ENCODE results near the gene BID.

The BID gene

GRCh38 chr22:17783312-17783711 lies 9.0 kb upstream of the BID start:
- no peak for DNase-seq (ENCODE audit: low read depth)

DNA sequence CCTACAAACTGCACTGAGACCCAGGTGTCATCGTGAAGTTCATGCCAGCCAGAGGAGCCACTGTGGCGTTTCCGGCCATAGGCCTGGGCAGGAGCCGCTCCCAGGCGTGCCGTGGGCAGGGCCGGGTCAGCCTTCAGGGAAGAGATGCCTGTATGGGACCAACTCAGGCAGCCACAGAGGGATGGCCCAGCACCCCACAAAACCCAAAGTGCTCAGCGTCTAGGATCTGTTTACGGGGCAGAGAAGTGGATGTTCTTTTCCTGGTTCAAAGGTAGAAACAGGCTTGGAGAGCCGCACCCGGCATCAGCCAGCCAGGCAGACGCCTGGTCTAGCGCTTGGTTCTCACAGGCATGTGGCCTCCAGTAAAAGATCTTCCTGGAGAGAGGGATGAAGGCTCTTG lies 8.4 kb upstream of the BID start:
- DNase-seq (ENCODE audit: low read depth): no peak

GRCh38 chr22:17782158-17782557 lies 7.9 kb upstream of the BID start:
- no peak for DNase-seq (ENCODE audit: low read depth)

DNA sequence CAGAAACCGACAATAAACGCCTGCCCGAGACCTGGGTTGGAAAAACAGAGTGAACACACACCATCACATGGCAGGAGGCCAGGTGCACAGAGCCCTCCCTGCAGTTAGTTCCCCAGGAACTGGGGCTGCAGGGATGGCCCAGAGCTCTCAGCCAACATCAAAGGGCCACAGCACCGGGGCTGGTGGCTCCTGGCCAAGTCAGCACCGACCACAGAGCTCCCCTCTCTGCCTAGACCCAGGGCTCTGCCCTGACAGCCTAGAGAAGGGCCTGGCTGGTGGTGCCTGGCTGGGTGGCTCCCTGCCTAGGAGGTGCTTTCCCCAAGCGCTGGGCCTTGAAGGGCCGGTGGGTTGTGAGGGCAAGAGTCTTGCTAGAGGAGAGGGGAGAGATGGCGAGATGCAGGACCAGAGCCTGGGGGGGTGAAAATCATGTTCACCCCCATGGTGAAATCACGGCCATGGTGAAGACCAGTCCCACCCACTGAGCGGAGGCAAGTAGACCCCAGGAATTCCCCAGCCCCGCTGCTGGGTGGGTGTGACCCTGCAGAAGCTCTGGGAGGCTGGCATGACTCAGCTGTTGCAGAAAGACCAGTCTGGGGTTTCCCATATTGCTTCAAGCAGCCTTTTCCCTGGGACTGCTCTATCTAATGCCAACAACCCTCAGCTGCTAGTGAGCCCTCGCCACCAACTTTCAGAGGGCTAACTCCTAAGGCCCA lies 7.2 kb upstream of the BID start:
- DNase-seq (ENCODE audit: low read depth): peak; percentile 49

DNA sequence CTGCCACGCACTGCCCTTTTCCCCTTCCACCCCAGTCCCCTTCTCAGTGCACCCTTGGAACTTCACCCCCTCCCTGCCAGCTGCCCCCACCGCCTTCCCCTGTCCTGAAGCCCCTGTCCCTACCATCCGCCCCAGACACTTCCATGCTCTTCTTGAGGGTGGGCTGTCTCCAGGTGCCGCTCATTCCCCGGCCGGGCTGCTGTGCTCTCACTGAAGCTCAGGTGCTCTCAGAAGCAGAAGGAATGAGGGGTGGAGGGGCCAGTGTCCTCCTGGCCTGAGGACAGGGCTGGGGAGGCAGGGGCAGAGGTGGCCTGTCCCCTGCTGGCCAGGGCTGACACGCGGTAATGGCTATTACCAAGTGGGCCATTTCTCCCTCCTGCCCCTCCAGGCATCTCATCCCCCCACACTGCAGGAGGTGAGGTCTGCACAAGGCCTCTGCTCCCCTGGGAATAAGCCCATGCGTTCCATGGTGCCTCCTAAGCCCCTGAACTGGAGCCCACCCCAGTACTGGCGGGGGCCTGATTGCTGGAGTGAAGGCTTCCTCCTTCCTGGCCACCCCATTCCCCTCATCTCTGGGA lies 6.6 kb upstream of the BID start:
- no peak for DNase-seq (ENCODE audit: low read depth)

- DNase-seq (ENCODE audit: low read depth): no peak
These were observed 6.0 kb upstream of the BID start for GRCh38 chr22:17780116-17780740.

- DNase-seq (ENCODE audit: low read depth): no peak
These were observed 5.2 kb upstream of the BID start for GRCh38 chr22:17779286-17780115.

GRCh38 chr22:17778412-17778976 lies 4.2 kb upstream of the BID start:
- no peak for DNase-seq (ENCODE audit: low read depth)

DNA sequence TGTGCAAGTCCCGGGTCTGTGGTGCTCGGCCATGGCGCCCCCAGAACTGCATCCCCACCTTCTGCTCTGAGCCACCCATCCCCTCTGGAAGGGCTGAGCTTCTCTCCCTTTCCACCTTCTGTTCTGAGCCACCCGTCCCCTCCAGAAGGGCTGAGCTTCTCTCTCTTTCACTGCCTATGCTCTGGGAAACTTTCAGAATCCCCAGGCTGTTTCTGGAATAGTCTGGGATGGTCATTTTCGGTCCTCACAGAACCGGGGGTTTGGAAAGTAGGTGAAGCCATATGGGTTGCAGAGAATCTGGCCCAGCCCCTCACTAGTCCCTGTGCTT lies 3.4 kb upstream of the BID start:
- no peak for DNase-seq (ENCODE audit: low read depth)

DNA sequence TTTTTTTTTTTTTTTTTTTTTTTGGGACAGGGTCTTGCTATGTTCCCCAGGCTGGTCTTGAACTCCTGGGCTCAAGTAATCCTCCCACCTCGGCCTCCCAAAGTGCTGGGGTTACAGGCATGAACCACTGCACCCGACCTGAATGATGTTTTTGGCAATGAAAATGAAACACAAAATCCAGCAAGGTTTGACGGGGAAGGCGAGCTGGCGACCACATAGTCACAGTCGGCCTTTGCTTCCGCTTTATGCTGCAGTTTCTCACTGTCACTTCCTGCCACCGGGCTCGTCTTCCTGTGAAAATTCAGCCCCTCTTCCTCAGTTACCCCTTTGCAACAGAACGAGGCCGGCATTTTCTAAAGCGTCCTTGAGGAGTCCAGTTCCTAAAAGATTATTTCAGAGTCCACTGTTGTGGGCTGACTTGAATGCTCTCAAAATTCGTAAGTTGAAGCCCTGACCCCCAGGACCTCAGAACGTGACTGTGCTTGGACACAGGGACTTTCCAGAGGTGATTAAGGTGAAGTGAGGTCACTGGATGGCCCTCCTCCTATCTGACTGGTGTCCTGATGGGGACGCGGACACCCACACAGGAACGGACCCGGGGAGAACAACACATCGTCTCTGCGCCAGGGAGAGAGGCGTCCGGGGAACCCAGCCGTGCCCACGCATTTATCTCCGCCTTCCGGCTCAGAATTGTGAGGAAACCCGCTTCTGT lies 2.9 kb upstream of the BID start:
- DNase-seq (ENCODE audit: low read depth): peak; percentile 51

- no peak for DNase-seq (ENCODE audit: low read depth)
These were observed 1.7 kb upstream of the BID start for GRCh38 chr22:17775781-17776465.

- DNase-seq (ENCODE audit: low read depth): no peak
These were observed 837 bp upstream of the BID start for GRCh38 chr22:17774926-17775685.

GRCh38 chr22:17773606-17774205 lies 563 bp downstream of the BID start:
- DNase-seq (ENCODE audit: low read depth): peak; percentile 57

DNA sequence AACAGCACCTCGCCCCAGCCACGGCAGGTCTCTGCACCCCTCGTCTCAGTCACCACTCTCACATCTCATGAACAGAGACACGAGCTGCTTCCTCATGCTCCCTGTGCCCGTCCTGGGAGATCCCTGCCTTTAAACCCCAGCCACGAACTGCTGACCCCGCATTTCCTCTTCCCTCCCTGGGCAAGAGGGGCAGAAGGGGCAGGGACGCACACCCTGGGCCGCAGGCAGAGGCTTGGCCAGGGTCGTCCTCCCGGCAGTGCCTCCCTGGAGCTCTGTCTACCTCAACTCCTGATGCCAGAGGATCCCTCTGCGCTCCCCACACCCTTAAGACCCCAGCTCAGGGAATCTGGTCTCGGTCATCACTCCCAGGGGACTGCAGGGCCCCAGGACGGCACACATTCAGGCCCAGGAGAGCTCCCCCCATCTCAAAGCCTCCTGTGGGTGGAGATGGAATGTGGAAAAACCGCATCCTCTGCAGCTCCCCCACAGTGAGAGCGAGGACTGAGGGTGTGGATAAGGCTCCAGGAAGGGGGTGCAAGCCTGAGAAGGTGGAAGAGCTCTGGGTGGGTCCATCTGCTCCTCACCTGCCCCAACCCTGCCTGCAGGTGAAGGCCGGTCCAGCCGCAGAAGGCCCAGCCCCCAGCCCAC lies 1.2 kb downstream of the BID start:
- no peak for DNase-seq (ENCODE audit: low read depth)

DNA sequence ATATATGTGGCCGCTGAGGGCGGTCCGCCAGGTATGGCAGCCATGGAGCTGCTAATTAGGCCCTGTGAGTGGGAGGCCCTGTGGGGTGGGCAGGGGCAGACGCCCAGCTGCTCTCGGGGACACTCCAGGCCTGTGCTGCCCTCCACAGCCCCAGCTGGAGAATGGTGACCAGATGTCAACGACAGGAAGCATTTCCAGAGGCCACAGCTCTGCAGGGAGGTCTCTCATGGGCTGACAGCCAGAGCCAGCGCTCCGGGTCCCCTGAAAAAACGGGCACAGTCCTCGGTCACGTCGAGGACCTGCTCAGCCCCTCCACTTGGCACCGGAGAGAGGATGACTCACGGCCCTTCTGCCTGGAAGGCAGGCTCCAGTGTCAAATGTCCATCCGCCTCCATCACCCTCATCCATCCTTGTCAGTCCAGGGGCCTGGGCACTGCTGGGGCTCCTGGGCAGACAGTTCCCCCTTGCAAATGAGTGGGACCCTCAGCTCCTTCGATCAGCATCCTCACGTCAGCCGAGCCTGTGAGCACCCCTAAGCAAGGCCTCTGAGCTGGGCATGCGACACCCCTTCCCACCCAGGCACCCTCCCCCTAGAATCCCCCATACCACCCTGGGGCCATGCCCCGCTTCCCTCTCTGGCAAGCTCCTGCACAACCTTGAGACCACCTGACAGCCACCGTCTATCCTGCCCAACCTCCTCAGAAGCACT lies 1.9 kb downstream of the BID start:
- no peak for DNase-seq (ENCODE audit: low read depth)

DNA sequence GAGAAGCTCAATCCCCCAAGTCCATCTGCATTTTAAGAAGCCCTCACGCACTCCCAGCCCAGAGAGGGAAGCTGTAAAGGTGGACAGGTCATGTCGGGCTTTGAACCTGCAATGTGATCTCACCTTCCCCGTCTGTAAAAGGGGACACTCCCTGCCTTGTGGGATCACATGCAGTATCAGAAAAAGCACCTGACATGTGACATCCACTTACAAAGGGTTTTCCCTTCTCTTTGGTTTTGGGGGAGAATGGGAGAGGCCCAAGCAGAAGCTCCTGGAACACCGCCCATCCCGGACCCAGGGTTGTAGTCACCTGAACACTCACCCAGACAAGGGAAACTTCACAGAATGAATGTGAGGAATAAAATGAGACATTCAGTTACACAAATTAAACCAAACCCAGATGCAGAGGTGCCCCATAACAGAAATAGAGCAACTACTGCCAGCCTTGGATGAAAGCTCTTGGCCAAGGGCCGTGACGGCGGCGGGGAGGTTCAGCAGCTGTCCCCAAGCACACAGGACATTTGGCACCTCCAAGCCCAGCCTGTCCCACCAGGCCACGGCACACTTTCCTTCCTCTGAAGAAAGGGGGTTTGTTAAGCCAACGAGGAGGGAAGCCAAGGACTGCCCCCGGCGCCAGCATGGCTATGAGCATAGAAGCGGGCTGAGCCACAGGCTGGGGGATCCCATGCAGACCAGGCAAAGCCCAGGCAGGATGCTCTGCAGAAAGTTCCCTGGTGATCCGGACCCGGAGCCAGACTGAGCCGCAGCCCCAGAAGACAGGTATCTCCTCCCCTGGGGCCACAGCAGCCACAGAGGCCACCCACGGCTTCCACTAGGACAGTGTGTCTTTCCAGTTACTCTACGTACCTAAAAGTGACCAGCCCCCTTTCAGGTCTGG lies 3.8 kb downstream of the BID start:
- no peak for DNase-seq (ENCODE audit: low read depth)

GRCh38 chr22:17769716-17770082 lies 4.6 kb downstream of the BID start:
- no peak for DNase-seq (ENCODE audit: low read depth)
